ENCODE data around the gene DMGDH. TPM values are rescaled to one million over a fixed set of nuclear protein-coding genes. Genes with fewer than 3 reads are reported as not detected.

The DMGDH gene
- total RNA-seq, 1 experiment from 2014 or later, result not detected

GRCh38 chr5:79108792-79109191 lies 39.3 kb upstream of the DMGDH start:
- H3K27me3 Mint-ChIP-seq (ENCODE audit: low read depth), result peaks cover 39% of the 10 kb centered on the region
- Histone ChIP-seq H3K4ac (ENCODE audit: low read depth, low read length) (no peak overlapping the region), H3K9ac (ENCODE audit: extremely low read depth, insufficient read length, low read length) (no peak overlapping the region), H3K4me2 (ENCODE audit: insufficient read depth, insufficient read length, low read length) (no peak overlapping the region), H3K23me2 (ENCODE audit: insufficient read length, low read depth, low read length, poor library complexity, severe bottlenecking) (peaks cover 11% of the 10 kb centered on the region), H3K79me2 (ENCODE audit: insufficient read depth, low read length) (no peaks in the 10 kb centered on the region), H4K91ac (ENCODE audit: insufficient read length, low read depth, low read length) (no peak overlapping the region), H4K8ac (replicated peaks; ENCODE audit: insufficient read length, low read depth, low read length) (no peak overlapping the region), H3K9me3 (ENCODE audit: control insufficient read depth, low read depth, low read length) (no peaks in the 10 kb centered on the region), H3T11ph (ENCODE audit: low read length) (no peak overlapping the region), H2BK12ac (ENCODE audit: insufficient read length, low read depth, low read length) (no peak overlapping the region), H3K79me1 (ENCODE audit: insufficient read depth, low read depth, low read length, poor library complexity, severe bottlenecking) (no peaks in the 10 kb centered on the region), H3K27me3 (ENCODE audit: insufficient read depth, low read length) (peaks cover 13% of the 10 kb centered on the region; the same call in 1 of the 2 replicates), H3K27ac (ENCODE audit: insufficient read length, low read depth, low read length) (no peak overlapping the region), H2AFZ (ENCODE audit: low read length) (no peak overlapping the region), H3K23ac (ENCODE audit: insufficient read length, low read depth, low read length) (no peak overlapping the region), H2BK20ac (ENCODE audit: low read depth, low read length, poor library complexity, severe bottlenecking) (no peak overlapping the region), H2AK5ac (ENCODE audit: insufficient read length, low read length) (no peak overlapping the region), H3K14ac (ENCODE audit: insufficient read depth, low read length) (no peak overlapping the region), H2BK15ac (ENCODE audit: low read depth, low read length) (no peak overlapping the region), H4K20me1 (ENCODE audit: control insufficient read depth, insufficient read depth, insufficient read length) (no peaks in the 10 kb centered on the region), H2BK120ac (ENCODE audit: low read depth, low read length, poor library complexity, severe bottlenecking) (no peak overlapping the region), H3K18ac (ENCODE audit: insufficient read length, low read depth, low read length) (no peak overlapping the region), H3K4me1 (ENCODE audit: insufficient read depth, low read length) (no peaks in the 10 kb centered on the region; the same call in none of the 2 replicates), H3K56ac (ENCODE audit: insufficient read length, low read depth, low read length) (no peak overlapping the region), H4K5ac (ENCODE audit: insufficient read length, low read depth, low read length) (no peak overlapping the region), H2BK5ac (ENCODE audit: insufficient read length, low read length) (no peak overlapping the region)
- WGBS (ENCODE audit: extremely low coverage, insufficient read length, low lambda C conversion rate), result no CpG with 5 or more reads among the region's 8 CpGs
- no peaks in the 10 kb centered on the region for H3K36me3 Mint-ChIP-seq (ENCODE audit: insufficient read depth in 1 of 3, low read depth in 3 of 3)
- TF ChIP-seq CTCF (conservative IDR thresholded peaks at IDR 0.05), result no peak
- no peak overlapping the region for H3K4me3 Mint-ChIP-seq
- no peak overlapping the region; a peak in 1 of 7 replicates for H3K27ac Mint-ChIP-seq
- DNase-seq, result no peak
- no peaks in the 10 kb centered on the region for H3K9me3 Mint-ChIP-seq
- H3K4me1 Mint-ChIP-seq, result peaks cover 7 to 9% of the 10 kb centered on the region in 2 experiments

Data from H9 (cell line).